Measurements from ENCODE around the gene SWT1. TPM values are rescaled to one million over a fixed set of nuclear protein-coding genes. Genes with fewer than 3 reads are reported as not detected.
A peak's percentile ranks its signal among the peaks of the same experiment; 100 is the strongest.
"Not testable (repeated sequence)": the region's sequence is repeated elsewhere in the genome, so short reads cannot be mapped to it uniquely, and the experiment has no call there.

Gene SWT1
- total and polyA plus RNA-seq, 12 donors: 1.4 to 7.9 (median 6.0) TPM

GRCh38 chr1:185162491-185162890, 5.5 kb downstream of the SWT1 start:
- intact Hi-C loops (cut with DNase I): loop anchor here in 1 of 10 donors (10.0 kb wide), 1 partner anchor 358 kb away; no protein-coding TSS in a partner anchor
- ATAC-seq (no peak), DNase-seq (no peak)
- 92 to 93% methylated on average over 4 of the region's 4 CpGs for WGBS, 2 donors
- Histone ChIP-seq H3K4me1 (peaks cover 3 to 22% (median 13%) of the 10 kb centered on the region in 9 donors), H3K36me3 (peaks cover 0 to 67% (median 20%) of the 10 kb centered on the region in 9 donors), H3K27me3 (no peaks in the 10 kb centered on the region), H3K27ac (no peak overlapping the region), H3K9me3 (no peaks in the 10 kb centered on the region), H3K4me3 (no peak overlapping the region)
- TF ChIP-seq, protein P1, sequence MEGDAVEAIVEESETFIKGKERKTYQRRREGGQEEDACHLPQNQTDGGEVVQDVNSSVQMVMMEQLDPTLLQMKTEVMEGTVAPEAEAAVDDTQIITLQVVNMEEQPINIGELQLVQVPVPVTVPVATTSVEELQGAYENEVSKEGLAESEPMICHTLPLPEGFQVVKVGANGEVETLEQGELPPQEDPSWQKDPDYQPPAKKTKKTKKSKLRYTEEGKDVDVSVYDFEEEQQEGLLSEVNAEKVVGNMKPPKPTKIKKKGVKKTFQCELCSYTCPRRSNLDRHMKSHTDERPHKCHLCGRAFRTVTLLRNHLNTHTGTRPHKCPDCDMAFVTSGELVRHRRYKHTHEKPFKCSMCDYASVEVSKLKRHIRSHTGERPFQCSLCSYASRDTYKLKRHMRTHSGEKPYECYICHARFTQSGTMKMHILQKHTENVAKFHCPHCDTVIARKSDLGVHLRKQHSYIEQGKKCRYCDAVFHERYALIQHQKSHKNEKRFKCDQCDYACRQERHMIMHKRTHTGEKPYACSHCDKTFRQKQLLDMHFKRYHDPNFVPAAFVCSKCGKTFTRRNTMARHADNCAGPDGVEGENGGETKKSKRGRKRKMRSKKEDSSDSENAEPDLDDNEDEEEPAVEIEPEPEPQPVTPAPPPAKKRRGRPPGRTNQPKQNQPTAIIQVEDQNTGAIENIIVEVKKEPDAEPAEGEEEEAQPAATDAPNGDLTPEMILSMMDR (IDR thresholded peaks at IDR 0.05): no peak

DNA sequence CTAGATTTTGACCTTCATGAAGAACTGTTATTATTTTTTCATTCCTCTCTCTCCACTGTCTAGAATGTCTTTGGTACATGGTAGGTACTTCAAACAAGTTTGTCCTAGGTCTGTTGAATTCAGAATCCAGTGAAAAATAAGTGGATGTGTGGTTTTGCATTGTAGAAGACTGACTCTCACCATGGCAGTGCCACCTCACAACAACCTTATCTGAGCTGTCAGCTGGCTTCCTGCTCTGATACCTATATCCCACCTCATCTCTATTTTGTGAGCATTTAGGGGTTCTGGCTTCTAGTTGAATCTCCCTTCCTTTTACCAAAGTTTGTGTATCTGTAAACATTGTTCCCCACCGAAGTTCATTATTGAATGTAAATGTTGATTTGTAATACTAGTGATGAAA, 9.1 kb downstream of the SWT1 start:
- WGBS, 2 donors: 71 to 77% methylated on average over 1 of the region's 1 CpG
- TF ChIP-seq, protein P1 (IDR thresholded peaks at IDR 0.05): no peak
- Histone ChIP-seq H3K27me3 (no peaks in the 10 kb centered on the region), H3K27ac (no peak overlapping the region), H3K4me1 (no peaks in the 10 kb centered on the region), H3K36me3 (peaks cover 0 to 95% (median 28%) of the 10 kb centered on the region in 9 donors), H3K4me3 (no peak overlapping the region), H3K9me3 (no peaks in the 10 kb centered on the region)
- DNase-seq (no peak), ATAC-seq (no peak)
- intact Hi-C loops (cut with DNase I): loop anchor here in 2 of 10 donors (5.0 to 10.0 kb wide), 2 partner anchors 179 to 361 kb away; no protein-coding TSS in a partner anchor

DNA sequence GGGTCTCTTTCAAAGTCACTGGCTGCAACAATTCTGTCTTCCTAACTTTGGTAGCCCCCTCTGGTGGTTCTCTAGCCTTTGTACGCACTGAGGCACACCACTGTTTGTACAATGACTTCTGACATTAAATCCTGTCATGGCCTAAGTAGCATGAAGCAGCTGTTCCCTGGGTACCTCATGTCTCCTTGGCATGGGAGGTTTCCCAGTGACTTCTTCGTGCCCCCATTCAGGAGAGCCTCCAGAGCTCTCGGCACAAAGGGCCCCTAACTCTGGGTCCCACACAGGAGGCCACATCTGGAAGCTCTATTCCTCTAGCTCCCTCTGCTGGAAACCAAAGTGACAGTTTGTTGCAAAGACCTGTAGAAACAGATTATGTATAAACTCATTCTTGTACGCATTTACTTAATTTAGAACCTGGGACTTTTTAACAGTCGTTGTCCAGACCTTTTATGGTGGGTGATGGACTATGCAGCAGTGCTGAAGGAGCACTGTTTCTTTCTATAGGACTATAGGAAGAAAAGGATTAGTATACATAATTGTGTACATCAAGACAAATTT, 13.4 kb downstream of the SWT1 start:
- peak in 1 of 2 donors; percentile 40 for DNase-seq

GRCh38 chr1:185193756-185194155, 36.8 kb downstream of the SWT1 start:
- no peak overlapping the region for H3K4me3 ChIP-seq
- no peak for DNase-seq
- H3K9me3 ChIP-seq: peaks cover 0 to 18% (median 0%) of the 10 kb centered on the region in 11 donors
- no peaks in the 10 kb centered on the region for H3K4me1 ChIP-seq
- 90 to 97% methylated on average over 1 of the region's 1 CpG for WGBS, 2 donors
- no peak for ATAC-seq
- TF ChIP-seq, protein P1 (IDR thresholded peaks at IDR 0.05): no peak
- no peaks in the 10 kb centered on the region for H3K27me3 ChIP-seq
- intact Hi-C loops (cut with DNase I): no loop called here
- H3K36me3 ChIP-seq: peaks cover 0 to 68% (median 13%) of the 10 kb centered on the region in 9 donors
- H3K27ac ChIP-seq: no peak overlapping the region

More for the DNA sequence above, 13.4 kb downstream of the SWT1 start:
- WGBS, 2 donors: 26 to 28% methylated on average over 5 of the region's 5 CpGs
- no peak overlapping the region for H3K27ac ChIP-seq
- intact Hi-C loops (cut with DNase I): loop anchor here in 3 of 10 donors (5.0 to 10.0 kb wide), 3 partner anchors 176 to 366 kb away; no protein-coding TSS in a partner anchor
- H3K9me3 ChIP-seq: no peaks in the 10 kb centered on the region
- H3K4me3 ChIP-seq: no peak overlapping the region
- H3K27me3 ChIP-seq: no peaks in the 10 kb centered on the region
- peak in 7 of 8 donors; percentile 22 to 77 (median 60) for ATAC-seq
- H3K36me3 ChIP-seq: peaks cover 0 to 85% (median 17%) of the 10 kb centered on the region in 9 donors
- TF ChIP-seq, protein P1 (IDR thresholded peaks at IDR 0.05): peak in 8 of 9 donors; percentile 39 to 77 (median 67)
- H3K4me1 ChIP-seq: no peaks in the 10 kb centered on the region

DNA sequence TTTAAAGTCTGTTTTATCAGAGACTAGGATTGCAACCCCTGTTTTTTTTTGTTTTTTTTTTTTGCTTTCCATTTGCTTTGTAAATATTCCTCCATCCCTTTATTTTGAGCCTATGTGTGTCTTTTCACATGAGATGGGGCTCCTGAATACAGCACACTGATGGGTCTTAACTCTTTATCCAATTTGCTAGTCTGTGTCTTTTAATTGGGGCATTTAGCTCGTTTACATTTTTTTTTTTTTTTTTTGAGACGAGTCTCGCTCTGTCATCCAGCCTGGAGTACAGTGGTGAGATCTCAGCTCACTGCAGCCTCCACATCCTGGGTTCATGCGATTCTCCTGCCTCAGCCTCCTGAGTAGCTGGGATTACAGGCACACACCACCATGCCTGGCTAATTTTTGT, 41.7 kb downstream of the SWT1 start:
- Histone ChIP-seq H3K9me3 (peaks cover 0 to 20% (median 0%) of the 10 kb centered on the region in 11 donors), H3K36me3 (peaks cover 0 to 70% (median 0%) of the 10 kb centered on the region in 9 donors)
- H3K4me3 ChIP-seq; intact Hi-C loops (cut with DNase I); H3K4me1 ChIP-seq; ATAC-seq; H3K27ac ChIP-seq; DNase-seq; H3K27me3 ChIP-seq: not testable (repeated sequence)
- WGBS, 2 donors: 94 to 100% methylated on average over 4 of the region's 4 CpGs
